ENCODE results near the gene RIMS1.

RIMS1 gene, protein sequence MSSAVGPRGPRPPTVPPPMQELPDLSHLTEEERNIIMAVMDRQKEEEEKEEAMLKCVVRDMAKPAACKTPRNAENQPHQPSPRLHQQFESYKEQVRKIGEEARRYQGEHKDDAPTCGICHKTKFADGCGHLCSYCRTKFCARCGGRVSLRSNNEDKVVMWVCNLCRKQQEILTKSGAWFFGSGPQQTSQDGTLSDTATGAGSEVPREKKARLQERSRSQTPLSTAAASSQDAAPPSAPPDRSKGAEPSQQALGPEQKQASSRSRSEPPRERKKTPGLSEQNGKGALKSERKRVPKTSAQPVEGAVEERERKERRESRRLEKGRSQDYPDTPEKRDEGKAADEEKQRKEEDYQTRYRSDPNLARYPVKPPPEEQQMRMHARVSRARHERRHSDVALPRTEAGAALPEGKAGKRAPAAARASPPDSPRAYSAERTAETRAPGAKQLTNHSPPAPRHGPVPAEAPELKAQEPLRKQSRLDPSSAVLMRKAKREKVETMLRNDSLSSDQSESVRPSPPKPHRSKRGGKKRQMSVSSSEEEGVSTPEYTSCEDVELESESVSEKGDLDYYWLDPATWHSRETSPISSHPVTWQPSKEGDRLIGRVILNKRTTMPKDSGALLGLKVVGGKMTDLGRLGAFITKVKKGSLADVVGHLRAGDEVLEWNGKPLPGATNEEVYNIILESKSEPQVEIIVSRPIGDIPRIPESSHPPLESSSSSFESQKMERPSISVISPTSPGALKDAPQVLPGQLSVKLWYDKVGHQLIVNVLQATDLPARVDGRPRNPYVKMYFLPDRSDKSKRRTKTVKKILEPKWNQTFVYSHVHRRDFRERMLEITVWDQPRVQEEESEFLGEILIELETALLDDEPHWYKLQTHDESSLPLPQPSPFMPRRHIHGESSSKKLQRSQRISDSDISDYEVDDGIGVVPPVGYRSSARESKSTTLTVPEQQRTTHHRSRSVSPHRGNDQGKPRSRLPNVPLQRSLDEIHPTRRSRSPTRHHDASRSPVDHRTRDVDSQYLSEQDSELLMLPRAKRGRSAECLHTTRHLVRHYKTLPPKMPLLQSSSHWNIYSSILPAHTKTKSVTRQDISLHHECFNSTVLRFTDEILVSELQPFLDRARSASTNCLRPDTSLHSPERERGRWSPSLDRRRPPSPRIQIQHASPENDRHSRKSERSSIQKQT (N-terminal part only)

DNA sequence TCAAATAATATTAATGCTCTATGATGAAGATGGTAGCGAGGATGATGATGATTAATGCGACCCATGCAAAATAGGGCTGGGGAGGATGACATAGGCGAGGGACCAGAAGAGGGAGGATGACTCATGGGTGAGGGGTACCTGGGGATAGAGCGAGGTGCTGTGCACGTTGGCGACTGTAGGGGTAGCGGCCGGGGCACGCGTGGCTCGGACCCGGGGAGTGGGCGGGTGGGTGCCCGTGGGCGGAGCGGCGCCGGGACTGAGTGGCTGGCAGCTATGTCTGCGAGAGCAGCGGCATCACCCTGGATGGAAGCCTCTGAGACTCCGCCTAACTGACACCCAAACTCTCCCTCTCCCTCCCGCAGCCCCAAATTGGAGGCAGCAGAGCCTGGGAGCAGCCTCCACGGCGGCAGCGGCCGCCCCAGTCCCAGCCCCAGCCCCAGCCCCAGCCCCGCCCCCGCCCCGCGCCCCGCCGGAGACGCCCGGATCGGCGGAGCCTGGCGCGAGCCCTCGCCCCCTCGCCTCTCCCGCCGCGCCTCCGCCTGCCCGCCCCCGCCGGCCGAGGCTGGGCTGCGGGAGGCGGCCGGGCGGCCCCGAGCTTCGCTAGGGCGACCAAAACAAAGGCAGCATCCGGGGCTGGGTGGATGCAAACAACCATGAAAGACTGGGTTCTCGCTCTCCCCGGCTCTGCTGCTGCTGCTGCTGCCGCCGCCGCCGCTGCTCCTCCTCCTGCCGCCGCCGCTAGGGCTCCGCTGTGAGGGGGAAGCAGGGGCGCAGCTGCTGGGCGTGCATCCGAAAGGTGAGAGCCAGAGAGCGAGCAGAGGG is at the start of gene RIMS1:
TSS of gene RIMS1 (plus strand) at position 367 of the 822 bp plus-strand sequence. CDS start 474 bp downstream, outside the sequence.
- ATAC-seq = no peak

DNA sequence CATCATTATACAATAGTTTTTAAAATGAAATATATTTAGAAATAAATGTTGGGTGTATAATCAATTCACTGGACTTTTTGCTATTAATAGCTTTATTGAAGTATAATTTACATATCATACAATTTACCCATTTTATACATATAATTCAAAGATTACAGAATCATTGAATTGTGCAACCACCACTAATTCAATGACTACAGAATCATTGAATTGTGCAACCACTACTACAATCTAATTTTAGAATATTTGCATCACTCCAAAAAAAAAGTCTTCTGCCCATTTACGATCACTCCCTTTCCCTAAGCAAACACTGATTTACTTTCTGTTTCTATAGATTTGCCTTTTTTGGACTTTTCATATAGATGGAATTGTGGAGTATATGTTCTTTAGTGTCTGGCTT is 35.1 kb upstream of the RIMS1 start:
- ATAC-seq = no peak

DNA sequence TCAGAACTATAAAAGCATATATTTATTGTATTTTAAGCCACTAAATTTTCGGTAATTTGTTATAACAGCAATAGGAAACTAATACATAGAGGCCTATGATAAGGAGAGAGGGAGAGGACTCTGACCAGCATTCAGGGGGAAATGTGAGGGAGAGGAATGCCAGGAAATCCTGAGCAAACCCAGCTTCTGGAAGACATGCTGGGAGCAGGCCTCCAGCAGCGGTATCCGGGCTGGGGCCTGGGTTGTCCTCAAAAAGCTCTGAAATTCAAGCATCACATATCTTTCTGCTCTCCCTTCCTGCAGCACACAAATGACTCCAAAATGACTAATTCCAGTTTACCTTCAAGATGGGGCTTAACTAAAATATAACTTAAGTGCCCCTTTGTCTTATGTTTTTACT is 33.4 kb upstream of the RIMS1 start:
- ATAC-seq = no peak

DNA sequence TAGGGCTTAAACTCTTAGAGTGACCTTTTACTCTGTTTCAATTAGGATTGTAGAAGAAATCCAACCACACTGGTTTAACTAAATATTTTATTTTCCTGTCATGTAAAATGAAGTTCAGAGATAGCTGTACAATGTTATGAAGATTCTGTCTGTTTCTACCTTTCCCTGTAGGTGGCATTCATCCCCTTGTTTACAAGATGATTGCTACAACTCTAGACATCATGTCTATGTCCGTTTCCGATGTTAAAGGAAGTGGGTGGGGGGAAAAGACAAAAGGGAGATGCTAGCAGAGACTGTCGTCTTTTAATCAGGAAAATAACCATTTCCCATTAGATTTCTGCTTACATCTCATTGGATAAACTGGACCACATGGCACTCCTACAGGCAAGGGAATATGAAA is 30.9 kb upstream of the RIMS1 start:
- ATAC-seq = no peak

DNA sequence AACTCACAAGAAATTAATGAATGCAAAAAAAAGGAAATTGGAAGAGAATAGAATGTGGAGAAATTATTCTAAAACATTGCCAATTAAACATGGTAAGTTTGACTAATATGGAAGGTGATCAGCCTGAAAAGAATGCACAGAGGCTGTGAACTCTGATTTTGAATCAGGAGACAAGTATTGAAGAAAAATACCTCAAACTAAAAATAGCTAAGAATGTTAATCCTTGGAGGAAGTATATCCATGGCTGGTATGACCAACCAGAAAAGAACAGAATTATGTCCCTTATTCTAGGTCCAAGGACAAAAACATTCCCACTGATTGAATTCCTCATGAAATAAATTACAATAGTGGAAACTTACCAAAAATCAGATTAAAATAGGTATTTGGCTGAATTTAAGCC is 7.3 kb upstream of the RIMS1 start:
- ATAC-seq = no peak

DNA sequence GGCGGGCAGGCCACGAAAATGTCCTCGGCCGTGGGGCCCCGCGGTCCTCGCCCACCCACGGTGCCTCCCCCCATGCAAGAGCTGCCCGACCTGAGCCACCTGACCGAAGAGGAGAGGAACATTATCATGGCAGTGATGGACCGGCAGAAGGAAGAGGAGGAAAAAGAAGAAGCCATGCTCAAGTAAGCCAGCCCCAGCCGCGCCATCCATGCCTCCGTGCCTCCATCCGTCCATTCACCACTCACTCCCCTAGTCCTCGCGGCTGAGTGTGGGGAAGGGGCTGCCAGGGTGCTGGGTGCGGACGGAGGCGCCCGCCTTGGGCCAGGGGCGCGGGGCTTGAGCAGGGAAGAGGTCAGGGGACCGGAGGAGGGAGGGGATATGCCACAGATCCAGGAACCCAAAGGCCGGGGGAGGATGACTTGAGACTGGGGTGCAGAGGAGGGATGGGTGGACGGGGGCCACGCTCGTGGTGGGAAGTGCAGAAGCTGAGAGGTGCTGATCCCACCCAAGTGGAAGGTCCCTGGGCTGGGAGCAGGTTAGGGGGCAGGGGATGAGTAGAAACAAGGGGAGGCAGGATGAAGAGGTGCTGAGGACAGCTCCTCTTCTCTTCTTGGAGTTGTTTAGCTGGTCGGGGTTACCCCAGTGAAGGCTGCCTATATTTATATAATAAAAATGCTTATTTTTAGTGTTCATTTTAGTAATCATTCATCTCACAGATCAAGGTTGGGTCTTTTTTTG is 825 bp downstream of the RIMS1 start:
- ATAC-seq = no peak

DNA sequence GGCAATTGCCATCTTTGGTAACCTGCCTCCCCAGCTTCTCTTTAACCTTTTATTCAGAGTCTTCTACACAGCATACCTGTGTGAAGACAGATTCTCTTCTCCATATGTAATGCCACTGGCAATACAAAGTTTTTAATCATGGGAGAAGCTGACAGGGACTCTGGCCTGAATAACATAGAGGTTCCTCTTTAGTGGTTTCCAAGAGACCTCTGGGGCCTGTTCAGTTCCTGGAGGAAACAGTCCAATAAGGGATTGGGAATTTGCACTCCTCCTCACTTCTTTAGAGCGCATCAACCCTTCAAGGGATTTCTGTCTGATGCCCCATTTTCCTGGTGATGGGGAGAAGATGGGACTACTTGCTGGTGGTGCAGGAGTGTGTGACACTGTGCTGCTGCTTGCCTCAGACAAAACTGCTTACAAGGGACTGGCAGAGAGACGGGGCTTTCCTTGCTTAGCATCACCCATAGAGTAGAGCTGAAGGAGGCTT is 1.4 kb downstream of the RIMS1 start:
- no peak for ATAC-seq

DNA sequence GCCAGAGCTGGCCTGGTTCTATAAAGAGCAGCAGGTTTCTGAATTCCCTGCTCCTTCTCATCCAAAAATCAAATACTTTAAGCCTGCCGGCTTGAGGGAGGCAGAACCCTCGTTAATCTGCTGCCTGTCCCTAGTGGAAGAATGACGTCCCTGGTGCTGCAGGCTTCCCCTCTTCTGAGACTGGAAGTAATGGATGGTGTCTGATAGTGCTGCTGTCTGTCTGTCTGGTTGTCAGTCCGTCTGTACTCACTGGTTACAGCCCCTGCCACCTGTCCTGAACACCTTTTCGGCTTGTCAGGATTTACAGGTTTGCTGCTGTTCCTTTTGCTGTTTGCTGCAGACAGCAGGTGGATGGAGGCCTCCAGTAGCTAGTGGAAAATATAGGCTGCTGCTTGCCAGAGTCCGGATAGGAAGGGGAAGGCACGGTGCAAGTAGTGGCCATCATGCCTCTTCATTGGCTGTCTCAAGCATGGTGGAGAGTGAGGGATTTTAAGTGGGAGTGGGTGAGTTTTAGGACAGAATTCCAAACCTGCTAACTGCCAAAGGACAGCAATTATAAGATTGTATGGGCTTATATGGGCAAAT is 2.5 kb downstream of the RIMS1 start:
- ATAC-seq = no peak

DNA sequence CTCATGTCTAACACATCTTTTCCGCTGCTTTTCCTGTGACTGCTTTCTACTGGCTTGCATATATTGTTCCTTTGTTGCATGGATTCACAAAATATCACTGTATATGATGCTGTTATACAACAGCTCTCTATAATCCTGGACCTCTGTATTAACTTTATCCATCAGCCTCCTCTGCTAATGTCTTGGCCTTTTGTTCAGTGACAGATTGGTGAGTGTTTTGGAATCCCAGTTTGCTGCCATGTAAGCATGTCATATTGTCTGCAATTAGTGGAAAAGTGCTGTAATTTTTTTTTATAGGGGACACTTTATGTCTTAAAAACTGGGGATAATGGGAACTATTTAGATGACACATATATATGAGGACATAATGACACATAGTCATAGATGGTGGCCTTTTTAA is 3.0 kb downstream of the RIMS1 start:
- ATAC-seq = no peak

DNA sequence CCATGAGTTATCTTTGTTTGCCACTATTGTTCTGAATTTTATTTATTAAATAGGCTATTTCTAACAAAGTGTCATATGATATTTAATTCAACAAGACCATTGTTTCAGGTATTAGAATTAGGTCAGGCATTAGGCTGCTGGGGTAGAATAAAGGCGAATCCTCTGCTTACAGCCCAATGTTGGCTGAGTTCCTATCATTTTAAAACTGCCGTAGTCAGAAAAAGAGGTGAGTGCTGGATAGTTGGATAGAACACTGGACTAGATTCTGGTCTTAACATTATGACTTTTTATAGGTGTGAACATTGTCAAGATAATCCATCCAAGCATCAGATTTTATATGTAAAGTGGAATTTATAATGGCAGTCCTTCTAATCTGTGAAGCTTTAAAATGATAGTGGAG is 6.3 kb downstream of the RIMS1 start:
- ATAC-seq = no peak

DNA sequence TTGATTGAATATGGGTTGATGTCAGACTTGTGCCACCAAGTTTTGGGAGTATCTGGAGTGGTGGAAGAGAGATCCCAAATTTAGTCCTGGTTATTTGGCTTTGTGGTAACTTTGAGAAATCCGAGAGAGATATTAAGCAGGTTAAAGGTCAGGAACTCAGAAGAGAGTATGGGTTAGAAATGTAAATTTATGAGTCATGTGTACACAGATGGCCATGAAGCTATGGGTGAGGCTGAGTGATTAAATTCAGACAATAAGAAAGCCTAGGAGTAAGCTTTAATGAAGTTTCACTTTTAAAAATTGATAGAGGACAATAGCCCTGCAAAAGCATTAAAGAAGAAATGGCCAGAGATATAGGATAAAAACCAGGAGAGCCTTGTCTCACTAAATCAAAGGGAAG is 14.3 kb downstream of the RIMS1 start:
- no peak for ATAC-seq

DNA sequence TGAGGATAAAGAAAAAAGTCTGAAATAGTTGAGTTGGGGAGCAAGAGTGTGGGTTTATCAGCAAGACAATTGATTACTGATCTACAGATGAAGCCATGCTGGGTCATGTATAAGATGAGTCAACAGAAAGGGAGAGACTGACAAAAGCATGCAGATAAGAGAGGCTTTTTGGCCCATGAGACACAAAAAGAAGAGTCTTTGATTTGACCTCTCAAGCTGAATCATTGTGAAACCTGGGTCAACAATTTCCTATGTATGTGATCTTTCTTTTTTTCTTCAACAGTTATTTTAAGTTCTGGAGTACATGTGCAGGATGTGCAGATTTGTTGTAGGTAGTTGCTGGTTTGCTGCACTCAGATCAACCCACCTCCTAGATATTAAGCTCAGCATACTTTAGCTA is 15.9 kb downstream of the RIMS1 start:
- no peak for ATAC-seq

DNA sequence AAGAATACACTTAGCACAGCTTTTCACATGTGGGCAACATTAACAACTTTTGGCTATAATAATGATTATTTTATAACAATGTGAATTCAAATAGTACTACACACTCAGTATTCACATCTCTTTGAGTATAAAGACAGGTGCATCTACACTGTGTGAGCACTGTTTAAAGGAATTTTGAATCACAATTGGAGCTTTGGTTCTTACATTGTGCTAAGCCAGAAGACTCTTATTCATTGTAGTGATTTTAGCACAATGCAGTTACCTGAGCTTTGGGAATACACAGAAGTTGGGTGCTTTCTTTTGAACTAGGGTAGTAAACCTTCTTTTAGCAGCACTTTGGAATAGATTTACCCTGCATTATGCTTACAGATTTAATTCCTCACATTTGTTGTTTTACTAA is 20.5 kb downstream of the RIMS1 start:
- ATAC-seq = no peak

DNA sequence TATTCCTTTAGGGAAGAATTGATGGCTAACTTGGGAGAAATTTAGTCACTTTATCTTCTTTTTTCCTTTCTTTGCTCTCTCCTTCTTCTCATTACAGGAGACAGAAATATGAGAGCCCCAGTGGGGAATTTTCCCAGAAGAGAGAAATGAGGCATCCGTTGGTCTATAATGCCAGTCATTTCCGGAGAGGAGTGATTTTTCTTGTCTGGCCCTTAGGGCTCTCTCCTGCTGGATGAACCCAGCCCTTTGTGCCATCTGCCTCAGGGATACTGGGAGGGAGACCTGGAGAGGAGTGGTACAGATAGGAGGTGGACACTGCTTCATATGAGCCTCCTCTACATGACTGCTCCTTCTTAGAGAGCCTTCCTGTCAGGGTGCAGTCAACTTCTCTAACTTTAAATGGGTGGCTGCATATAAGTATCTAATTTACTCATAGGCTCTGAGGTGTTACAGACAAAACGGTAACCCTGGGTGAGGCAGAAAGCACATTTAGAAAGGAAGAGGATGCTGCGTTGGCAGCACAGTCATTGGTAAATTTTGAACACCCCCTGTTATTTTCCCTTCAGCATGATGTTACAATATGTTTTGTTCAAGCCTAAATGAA is 21.9 kb downstream of the RIMS1 start:
- ATAC-seq = no peak

DNA sequence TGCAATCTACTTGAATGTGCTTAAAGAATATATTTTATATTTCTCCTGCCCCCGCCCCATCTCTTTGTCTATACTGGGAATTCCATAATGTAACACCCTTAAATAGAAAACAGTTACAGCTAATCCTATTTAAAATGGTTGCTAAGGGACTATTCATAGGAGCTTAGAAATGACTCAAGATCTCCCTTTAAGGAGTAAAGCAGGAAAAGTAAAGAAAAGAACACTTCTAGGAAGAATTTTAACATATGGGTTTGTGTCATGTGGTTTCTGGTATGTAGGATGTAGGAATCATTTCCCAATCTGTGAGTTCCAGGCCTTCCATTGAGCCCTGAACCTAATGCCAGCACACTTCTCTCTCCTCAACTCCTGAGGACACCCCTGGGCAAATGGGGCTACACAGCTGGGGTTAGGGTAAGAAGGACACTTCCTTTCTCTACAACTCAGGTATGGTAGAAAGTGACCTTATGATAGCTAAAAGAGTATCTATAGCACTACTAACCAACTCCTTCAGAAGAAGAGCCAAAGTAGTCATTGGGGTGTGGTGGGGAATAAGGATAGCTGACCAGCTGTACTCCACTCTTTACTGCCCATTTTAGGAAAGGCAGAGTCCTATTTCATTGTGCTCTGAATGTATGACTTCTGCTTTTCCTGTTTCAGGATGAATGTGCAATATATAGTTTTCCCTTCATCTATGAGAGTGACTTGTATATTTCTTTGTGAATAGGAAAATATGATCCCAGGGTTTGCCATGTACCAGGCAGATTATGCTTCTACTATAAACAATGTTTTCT is 27.3 kb downstream of the RIMS1 start:
- no peak for ATAC-seq

DNA sequence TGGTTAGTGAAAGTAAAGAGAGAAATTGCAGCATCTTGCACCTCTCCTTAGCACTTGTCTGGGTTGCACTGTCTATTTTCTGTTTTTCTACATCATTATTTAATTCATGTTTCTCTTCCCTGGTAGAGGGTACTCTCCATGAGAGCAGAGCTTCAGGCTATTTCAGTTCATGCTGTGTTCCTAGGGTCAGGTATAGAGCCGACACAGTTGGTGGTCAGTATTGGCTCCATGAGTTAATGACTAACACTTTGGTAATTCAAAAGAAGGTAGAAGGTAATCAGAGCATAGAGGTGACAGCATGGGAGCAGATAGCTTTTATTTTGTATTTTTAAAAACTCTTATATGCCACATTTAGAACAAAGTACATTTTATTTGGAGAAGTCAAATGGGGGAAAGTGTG is 42.7 kb downstream of the RIMS1 start:
- no peak for ATAC-seq

DNA sequence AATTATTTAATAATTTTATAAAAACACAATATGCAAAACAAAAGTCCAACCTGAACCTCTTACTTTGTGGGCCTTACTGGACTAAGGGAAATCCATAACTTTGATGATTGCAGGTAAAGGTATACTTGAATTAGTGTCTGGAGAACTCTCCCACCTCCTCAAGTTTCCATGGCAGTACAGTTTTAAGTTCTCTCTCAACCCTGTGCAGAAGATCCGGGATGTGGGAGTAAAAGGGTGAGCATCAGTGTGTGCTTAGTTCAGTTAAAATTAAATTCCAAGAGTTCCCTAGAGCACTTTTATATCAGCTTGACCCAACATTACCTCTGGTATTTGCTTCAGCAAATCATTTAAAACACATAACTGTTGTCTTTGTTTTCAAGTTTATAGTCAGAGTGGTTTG is 47.5 kb downstream of the RIMS1 start:
- no peak for ATAC-seq

DNA sequence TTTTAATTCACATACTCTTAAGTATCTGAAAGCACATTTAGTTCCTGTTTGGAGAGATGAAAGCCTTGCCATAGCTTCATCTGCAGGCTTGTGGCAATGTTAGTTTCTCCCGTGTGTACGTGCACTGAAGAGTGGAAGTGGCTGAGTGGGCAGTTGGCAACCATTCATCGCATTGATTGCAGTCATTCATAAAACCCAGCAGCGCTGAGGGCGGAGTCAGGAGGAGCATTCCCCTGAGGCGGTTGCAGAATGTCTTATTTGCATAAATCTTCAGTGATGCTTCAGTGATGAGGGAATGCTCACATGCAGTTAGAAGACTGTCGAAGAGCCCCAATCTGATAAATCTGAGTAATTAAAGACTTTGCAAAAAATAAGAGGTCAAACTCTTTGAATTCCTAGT is 79.1 kb downstream of the RIMS1 start:
- ATAC-seq = no peak

DNA sequence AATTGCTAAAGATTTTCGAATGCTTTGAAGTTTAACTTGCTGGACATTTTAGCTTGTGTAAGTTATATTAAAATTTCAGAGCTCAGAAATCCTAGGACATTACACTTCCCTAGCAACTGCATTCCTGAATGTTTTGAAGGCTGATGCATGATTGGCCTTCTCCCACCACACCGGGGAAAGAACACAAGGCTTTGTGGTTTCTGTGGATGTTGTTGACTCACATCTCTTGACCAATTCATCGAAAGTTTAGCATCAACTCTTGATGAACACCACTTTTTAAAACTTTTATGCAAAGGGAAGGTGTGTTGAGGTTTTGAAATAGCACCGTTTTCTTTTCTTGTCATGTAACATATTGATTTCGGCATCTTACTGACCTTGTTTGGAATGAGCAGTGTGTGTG is 81.1 kb downstream of the RIMS1 start:
- no peak for ATAC-seq

DNA sequence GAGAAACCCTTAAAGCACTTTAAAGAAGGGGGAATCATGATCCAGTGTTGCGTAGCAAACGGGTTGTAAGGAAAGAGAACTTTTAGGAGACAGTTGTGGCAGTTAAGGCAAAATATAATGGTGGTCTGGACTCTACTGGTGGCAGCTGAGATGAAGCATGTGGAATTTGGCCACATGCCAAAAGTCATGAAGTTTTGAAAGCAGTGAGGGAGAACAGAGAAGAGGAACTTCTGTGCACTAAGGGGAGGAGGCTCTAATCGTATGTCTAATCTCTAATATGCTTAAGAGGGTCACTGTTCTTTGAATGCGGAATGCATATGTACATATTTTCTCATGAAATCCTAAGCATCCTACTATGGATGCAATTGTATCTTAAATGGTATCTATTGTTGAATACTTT is 91.5 kb downstream of the RIMS1 start:
- no peak for ATAC-seq
